Glutamatergic neuron (in vitro differentiated cells): Measurements from ENCODE around the gene GSTO1. TPM values are rescaled to one million over a fixed set of nuclear protein-coding genes. Genes with fewer than 3 reads are reported as not detected.

Experiments used
- DNase-seq: peaks from one replicate; pipeline ENCODE4 v3.0.0; 2022
- H3K27ac Mint-ChIP-seq: one replicate; pipeline ENCODE4 v1.8.0; 2020; ENCODE audit warnings: mild to moderate bottlenecking, mixed read lengths, inconsistent platforms; ENCODE audit not compliant: unreplicated experiment
- H3K27me3 Mint-ChIP-seq: one replicate; pipeline ENCODE4 v1.8.0; 2020; ENCODE audit warnings: mild to moderate bottlenecking, moderate library complexity, mixed read lengths, inconsistent platforms; ENCODE audit not compliant: unreplicated experiment
- H3K36me3 Mint-ChIP-seq: one replicate; pipeline ENCODE4 v1.8.0; 2020; ENCODE audit warnings: mild to moderate bottlenecking, mixed read lengths, inconsistent platforms; ENCODE audit not compliant: unreplicated experiment
- H3K4me1 Mint-ChIP-seq: one replicate; pipeline ENCODE4 v1.8.0; 2020; ENCODE audit warnings: mild to moderate bottlenecking, low read depth, mixed read lengths, inconsistent platforms; ENCODE audit not compliant: unreplicated experiment
- H3K4me3 Mint-ChIP-seq: one replicate; pipeline ENCODE4 v1.8.0; 2020; ENCODE audit warnings: mild to moderate bottlenecking, mixed read lengths, inconsistent platforms; ENCODE audit not compliant: unreplicated experiment
- H3K9me3 Mint-ChIP-seq: one replicate; pipeline ENCODE4 v1.8.0; 2020; ENCODE audit warnings: mild to moderate bottlenecking, moderate library complexity, mixed read lengths, inconsistent platforms; ENCODE audit not compliant: unreplicated experiment
- CTCF ChIP-seq: fragments of 200-600 bp; sonication (generic); IDR thresholded peaks from one replicate; pipeline ENCODE4 v1.5.0; 2021; ENCODE audit not compliant: partially characterized antibody, unreplicated experiment
- total RNA-seq: library from RNA; stranded (reverse); fragmentation: NEBNext Ultra II Directional; extraction: Animal tissue kit (Norgen Biotek cat#: 25700); gene quantifications from one replicate; pipeline ENCODE4 v1.2.1, GENCODE V29; 2021; ENCODE audit not compliant: unreplicated experiment

The GSTO1 gene
- total RNA-seq, 1 donor from 2014 or later = 26.8 TPM

GRCh38 chr10:104250371-104250770, 4.3 kb upstream of the GSTO1 start:
- H3K4me1 Mint-ChIP-seq = peaks cover 14% of the 10 kb centered on the region
- DNase-seq = no peak
- H3K9me3 Mint-ChIP-seq = peaks cover 2% of the 10 kb centered on the region
- no peak for TF ChIP-seq CTCF
- peaks cover 8% of the 10 kb centered on the region for H3K36me3 Mint-ChIP-seq
- H3K27ac Mint-ChIP-seq = no peak overlapping the region
- peaks cover 3% of the 10 kb centered on the region for H3K27me3 Mint-ChIP-seq
- no peak overlapping the region for H3K4me3 Mint-ChIP-seq

GRCh38 chr10:104251443-104251842, 3.2 kb upstream of the GSTO1 start:
- Mint-ChIP-seq H3K27ac (no peak overlapping the region), H3K4me1 (peaks cover 14% of the 10 kb centered on the region), H3K9me3 (peaks cover 4% of the 10 kb centered on the region), H3K4me3 (no peak overlapping the region), H3K36me3 (peaks cover 8% of the 10 kb centered on the region), H3K27me3 (peaks cover 3% of the 10 kb centered on the region)
- DNase-seq = no peak
- TF ChIP-seq CTCF = no peak

GRCh38 chr10:104252368-104252767, 2.3 kb upstream of the GSTO1 start:
- peaks cover 4% of the 10 kb centered on the region for H3K9me3 Mint-ChIP-seq
- TF ChIP-seq CTCF = no peak
- peaks cover under 1% of the 10 kb centered on the region for H3K36me3 Mint-ChIP-seq
- H3K4me3 Mint-ChIP-seq = no peak overlapping the region
- no peak for DNase-seq
- no peak overlapping the region for H3K27ac Mint-ChIP-seq
- H3K4me1 Mint-ChIP-seq = peaks cover 14% of the 10 kb centered on the region
- H3K27me3 Mint-ChIP-seq = peaks cover 3% of the 10 kb centered on the region

- no peaks in the 10 kb centered on the region for H3K36me3 Mint-ChIP-seq
These were observed 1.6 kb upstream of the GSTO1 start for GRCh38 chr10:104253106-104253505.

More at GRCh38 chr10:104253106-104253505, 1.6 kb upstream of the GSTO1 start:
- Mint-ChIP-seq H3K9me3 (peaks cover 4% of the 10 kb centered on the region), H3K4me1 (peaks cover 14% of the 10 kb centered on the region), H3K27me3 (peaks cover 3% of the 10 kb centered on the region), H3K4me3 (peak overlapping the region; percentile 25), H3K27ac (no peak overlapping the region)
- TF ChIP-seq CTCF = no peak
- no peak for DNase-seq
